Peyer's patch (tissue), 4 donors: ENCODE data around the gene RAD50. TPM values are rescaled to one million over a fixed set of nuclear protein-coding genes. Genes with fewer than 3 reads are reported as not detected.

ENCODE experiments used
- DNase-seq, 3 donors: peaks; one replicate each; pipeline ENCODE4 v3.0.0-alpha.2; 2017 to 2019
- H3K27ac ChIP-seq, 4 donors: fragments of 200-600 bp; sonication (generic); one replicate each; pipeline ENCODE4 v1.5.1; 2016 to 2019
- H3K27me3 ChIP-seq, 2 donors: fragments of 200-600 bp; sonication (generic); one replicate each; pipeline ENCODE4 v1.5.1; 2019
- H3K36me3 ChIP-seq, 3 donors: fragments of 200-600 bp; sonication (generic); one replicate each; pipeline ENCODE4 v1.5.1; 2016 to 2019
- H3K4me1 ChIP-seq, 4 donors: fragments of 200-600 bp; sonication (generic); one replicate each; pipeline ENCODE4 v1.5.1; 2016 to 2019
- H3K4me3 ChIP-seq, 4 donors: fragments of 200-600 bp; sonication (generic); 1 replicate in 3 of 4; 2 replicates in 1 of 4; pipeline ENCODE4 v1.5.1; 2016 to 2019; ENCODE audit warnings: mild to moderate bottlenecking in 1 of 4
- H3K9me3 ChIP-seq, 4 donors: fragments of 200-600 bp; sonication (generic); one replicate each; pipeline ENCODE4 v1.5.1; 2016 to 2019; ENCODE audit warnings: mild to moderate bottlenecking in 1 of 4
- CTCF ChIP-seq, 6 experiments: fragments of 450-650 bp in 4 of 6; fragments of 200-600 bp in 2 of 6; sonication (generic) in 1 of 6; IDR thresholded peaks; one replicate each; pipeline ENCODE4 v1.5.1; 2017 to 2019; ENCODE audit warnings: antibody characterized with exemption in 6 of 6, mild to moderate bottlenecking in 3 of 6, moderate library complexity in 1 of 6
- POLR2A ChIP-seq, 2 donors: fragments of 450-650 bp; IDR thresholded peaks; one replicate each; pipeline ENCODE4 v1.5.1; 2017; ENCODE audit warnings: antibody characterized with exemption in 2 of 2, mild to moderate bottlenecking in 2 of 2, moderate library complexity in 2 of 2
- total RNA-seq, 4 donors: library from RNA; depleted of rRNA; stranded (reverse); fragments of >200 nt; gene quantifications; one replicate each; pipeline ENCODE4 v1.1.0, GENCODE V29; 2016

The RAD50 gene
- total RNA-seq, 4 donors from 2014 or later = 47.5 to 102 (median 54.3) TPM

DNA sequence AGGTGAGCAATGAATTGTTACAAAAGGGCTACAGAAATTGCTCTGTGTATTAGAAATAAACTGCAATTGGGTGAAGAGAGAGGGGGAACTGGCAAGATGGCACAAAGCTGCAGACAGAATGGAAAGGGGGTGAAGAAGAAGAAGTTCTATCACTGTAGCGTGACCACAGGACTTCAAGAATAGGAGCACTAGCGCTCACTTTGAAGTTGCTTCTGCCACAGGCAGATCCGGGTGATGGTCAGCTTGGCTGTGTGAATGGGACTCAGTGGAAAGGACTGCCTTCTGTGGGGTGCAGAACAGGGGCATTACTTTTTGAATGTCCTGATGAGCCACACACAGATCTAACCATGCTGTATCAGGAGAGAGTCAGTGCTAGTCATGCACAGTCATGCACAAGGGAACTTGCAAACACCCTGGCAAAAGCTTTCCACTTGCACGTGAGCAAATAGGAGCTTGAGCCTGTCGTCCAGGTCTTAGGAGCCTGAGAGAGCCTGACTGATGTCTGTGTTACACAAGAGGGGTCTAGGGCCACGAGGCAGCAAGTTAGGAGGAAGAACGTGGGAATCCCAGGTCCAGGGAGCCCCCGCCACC lies 29.7 kb upstream of the RAD50 start:
- TF ChIP-seq POLR2A (IDR thresholded peaks at IDR 0.05) = no peak
- TF ChIP-seq CTCF (IDR thresholded peaks at IDR 0.05) = no peak

GRCh38 chr5:132528021-132528420 lies 28.8 kb upstream of the RAD50 start:
- DNase-seq = no peak

More for the DNA sequence above, 29.7 kb upstream of the RAD50 start:
- H3K4me3 ChIP-seq = no peak overlapping the region
- H3K36me3 ChIP-seq = no peaks in the 10 kb centered on the region
- H3K27me3 ChIP-seq = no peaks in the 10 kb centered on the region
- no peaks in the 10 kb centered on the region for H3K9me3 ChIP-seq
- DNase-seq = no peak
- no peak overlapping the region for H3K27ac ChIP-seq
- H3K4me1 ChIP-seq = peaks cover 0 to 11% (median 4%) of the 10 kb centered on the region in 4 donors

GRCh38 chr5:132528866-132529634 lies 27.7 kb upstream of the RAD50 start:
- peaks cover 0 to 11% (median 4%) of the 10 kb centered on the region in 4 donors for H3K4me1 ChIP-seq
- no peak overlapping the region for H3K4me3 ChIP-seq
- no peaks in the 10 kb centered on the region for H3K27me3 ChIP-seq
- H3K27ac ChIP-seq = no peak overlapping the region
- TF ChIP-seq POLR2A (IDR thresholded peaks at IDR 0.05) (no peak), CTCF (IDR thresholded peaks at IDR 0.05) (no peak)
- H3K36me3 ChIP-seq = no peaks in the 10 kb centered on the region
- H3K9me3 ChIP-seq = no peaks in the 10 kb centered on the region
- DNase-seq = no peak

More at GRCh38 chr5:132528021-132528420, 28.8 kb upstream of the RAD50 start:
- peaks cover 0 to 11% (median 4%) of the 10 kb centered on the region in 4 donors for H3K4me1 ChIP-seq
- TF ChIP-seq POLR2A (IDR thresholded peaks at IDR 0.05) = no peak
- no peaks in the 10 kb centered on the region for H3K36me3 ChIP-seq
- H3K27me3 ChIP-seq = no peaks in the 10 kb centered on the region
- H3K9me3 ChIP-seq = no peaks in the 10 kb centered on the region
- no peak overlapping the region for H3K27ac ChIP-seq
- H3K4me3 ChIP-seq = no peak overlapping the region

DNA sequence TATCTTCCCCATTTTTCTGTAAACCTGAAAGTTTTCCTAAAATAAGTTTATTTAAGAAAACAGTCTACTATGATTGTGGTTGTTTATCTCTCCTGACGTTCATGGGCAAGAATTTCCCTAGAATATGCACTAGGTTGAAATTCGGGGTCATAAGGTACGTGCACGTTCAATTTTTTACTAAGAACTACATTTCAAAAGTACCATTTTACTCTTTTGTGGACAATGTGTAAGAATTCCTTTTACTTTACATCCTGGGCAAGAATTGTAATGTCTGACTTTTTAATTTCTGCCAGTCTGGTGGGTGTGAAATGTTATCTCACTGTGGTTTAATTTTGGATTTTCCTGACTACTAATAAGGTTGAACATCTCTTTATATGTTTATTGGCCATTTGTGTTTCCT lies 25.8 kb upstream of the RAD50 start:
- H3K4me1 ChIP-seq = peaks cover 0 to 7% (median 2%) of the 10 kb centered on the region in 4 donors
- TF ChIP-seq CTCF (IDR thresholded peaks at IDR 0.05) (no peak), POLR2A (IDR thresholded peaks at IDR 0.05) (no peak)
- no peak overlapping the region for H3K4me3 ChIP-seq
- H3K27me3 ChIP-seq = no peaks in the 10 kb centered on the region
- no peaks in the 10 kb centered on the region for H3K9me3 ChIP-seq
- no peaks in the 10 kb centered on the region for H3K36me3 ChIP-seq
- no peak overlapping the region for H3K27ac ChIP-seq
- no peak for DNase-seq

- H3K9me3 ChIP-seq = no peaks in the 10 kb centered on the region
- H3K4me3 ChIP-seq = no peak overlapping the region
- TF ChIP-seq CTCF (IDR thresholded peaks at IDR 0.05) (no peak), POLR2A (IDR thresholded peaks at IDR 0.05) (no peak)
- no peaks in the 10 kb centered on the region for H3K27me3 ChIP-seq
- no peaks in the 10 kb centered on the region for H3K36me3 ChIP-seq
- DNase-seq = peak in 1 of 3 donors; percentile 70
- H3K4me1 ChIP-seq = no peaks in the 10 kb centered on the region
- H3K27ac ChIP-seq = no peak overlapping the region
Measured at GRCh38 chr5:132539716-132540115, 17.1 kb upstream of the RAD50 start.

DNA sequence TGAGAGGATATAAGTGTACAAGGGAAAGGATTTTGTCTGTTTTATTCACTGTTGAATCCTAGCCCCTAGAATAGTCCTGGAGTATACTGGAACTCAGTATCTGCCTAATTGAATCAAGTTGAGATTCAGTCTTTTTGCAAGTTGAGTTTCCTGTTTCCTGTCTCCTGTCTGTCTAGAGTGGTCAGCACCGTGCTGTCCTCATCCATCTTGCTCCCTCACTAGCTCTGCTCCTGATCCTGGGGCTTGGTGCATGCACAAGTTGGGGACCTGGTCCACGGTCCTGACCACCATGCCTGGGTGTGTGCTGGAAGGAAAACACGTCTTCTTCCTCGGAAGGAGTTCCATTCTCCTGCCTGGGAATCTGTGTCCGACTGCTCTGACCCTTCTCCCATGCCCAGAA lies 16.6 kb upstream of the RAD50 start:
- Histone ChIP-seq H3K27ac (no peak overlapping the region), H3K36me3 (no peaks in the 10 kb centered on the region), H3K4me3 (no peak overlapping the region), H3K27me3 (no peaks in the 10 kb centered on the region), H3K4me1 (no peaks in the 10 kb centered on the region), H3K9me3 (no peaks in the 10 kb centered on the region)
- DNase-seq = no peak
- TF ChIP-seq CTCF (IDR thresholded peaks at IDR 0.05) (no peak), POLR2A (IDR thresholded peaks at IDR 0.05) (no peak)
